ENCODE results near the gene GRK4.
"Not testable (repeated sequence)": the region's sequence is repeated elsewhere in the genome, so short reads cannot be mapped to it uniquely, and the experiment has no call there.

The GRK4 gene

DNA sequence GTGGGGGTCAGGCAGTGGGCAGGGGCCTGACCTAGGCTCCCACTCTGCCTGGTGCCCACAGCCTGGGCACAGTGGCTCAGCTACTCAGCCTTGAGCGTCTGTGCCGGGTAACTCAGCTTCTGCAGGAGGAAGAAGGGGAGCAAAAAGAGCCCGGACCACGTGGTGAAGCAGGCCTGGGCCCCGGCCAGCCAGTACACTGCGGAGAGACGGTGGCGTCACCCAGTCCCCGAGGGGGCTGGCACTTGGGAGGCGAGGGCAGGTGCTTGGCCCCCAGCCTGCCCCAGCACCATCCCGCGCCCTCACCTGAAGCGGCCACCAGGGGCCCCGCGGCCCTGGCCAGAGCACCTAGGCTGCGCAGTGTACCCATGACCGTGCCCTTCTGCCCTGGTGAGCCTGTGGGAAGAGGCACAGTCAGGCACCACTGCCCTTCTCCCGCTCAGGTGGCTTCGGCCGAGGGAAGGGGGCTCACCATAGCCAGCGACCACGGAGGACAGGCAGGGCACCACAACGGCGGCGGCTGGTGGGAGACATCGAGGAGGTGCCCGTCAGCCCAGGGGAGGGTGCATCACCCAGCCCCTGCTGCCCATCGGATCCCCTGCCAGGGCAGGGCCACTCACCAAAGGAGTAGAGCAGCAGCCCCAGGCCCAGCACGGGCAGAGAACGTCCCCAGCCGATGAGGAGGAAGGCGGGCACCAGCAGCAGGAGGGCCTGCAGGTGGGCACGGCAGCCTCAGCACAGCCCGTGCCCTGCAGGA is 32.4 kb upstream of the GRK4 start:
- no peak for DNase-seq (ENCODE audit: low read depth)

- DNase-seq (ENCODE audit: low read depth) = no peak
These were observed 31.7 kb upstream of the GRK4 start for GRCh38 chr4:2931512-2932301.

GRCh38 chr4:2932321-2932950 is 30.9 kb upstream of the GRK4 start:
- DNase-seq (ENCODE audit: low read depth) = no peak

- no peak for DNase-seq (ENCODE audit: low read depth)
These were observed 30.3 kb upstream of the GRK4 start for GRCh38 chr4:2932951-2933565.

- no peak for DNase-seq (ENCODE audit: low read depth)
These were observed 29.8 kb upstream of the GRK4 start for GRCh38 chr4:2933566-2934076.

DNA sequence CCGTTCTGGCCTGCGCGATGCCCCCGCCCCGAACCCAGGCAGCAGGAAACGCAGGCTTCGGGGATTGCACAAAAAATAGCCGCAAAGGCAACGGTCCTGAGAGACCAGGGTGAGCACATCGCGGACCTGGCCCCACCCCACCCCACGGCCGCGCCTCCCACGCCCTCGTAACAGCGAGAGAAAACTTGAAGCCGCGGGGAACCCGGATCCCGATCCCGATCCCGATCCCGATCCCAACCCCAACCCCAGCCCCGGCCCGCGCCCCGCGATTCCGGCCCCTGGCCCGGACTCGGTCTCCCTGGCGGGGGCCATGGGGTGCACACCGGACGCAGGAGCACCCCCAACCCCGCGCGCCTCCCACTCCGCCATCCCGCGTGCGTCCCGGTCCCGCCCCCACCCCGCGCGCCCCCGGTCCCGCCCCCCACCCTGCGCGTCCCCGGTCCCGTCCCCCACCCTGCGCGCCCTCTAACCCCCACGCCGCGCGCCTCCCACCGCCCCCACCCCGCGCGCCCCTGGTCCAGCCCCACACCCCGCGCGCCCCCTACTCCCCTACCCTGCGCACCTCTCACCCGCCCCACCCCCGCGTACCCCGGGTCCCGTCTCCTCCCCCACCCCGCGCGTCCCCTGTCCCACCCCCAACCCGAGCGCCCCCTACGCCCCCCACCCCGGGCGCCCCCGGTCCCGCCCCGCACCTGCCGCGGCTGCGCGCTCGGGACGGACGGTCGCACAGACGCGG is 29.1 kb upstream of the GRK4 start:
- DNase-seq (ENCODE audit: low read depth) = no peak

DNA sequence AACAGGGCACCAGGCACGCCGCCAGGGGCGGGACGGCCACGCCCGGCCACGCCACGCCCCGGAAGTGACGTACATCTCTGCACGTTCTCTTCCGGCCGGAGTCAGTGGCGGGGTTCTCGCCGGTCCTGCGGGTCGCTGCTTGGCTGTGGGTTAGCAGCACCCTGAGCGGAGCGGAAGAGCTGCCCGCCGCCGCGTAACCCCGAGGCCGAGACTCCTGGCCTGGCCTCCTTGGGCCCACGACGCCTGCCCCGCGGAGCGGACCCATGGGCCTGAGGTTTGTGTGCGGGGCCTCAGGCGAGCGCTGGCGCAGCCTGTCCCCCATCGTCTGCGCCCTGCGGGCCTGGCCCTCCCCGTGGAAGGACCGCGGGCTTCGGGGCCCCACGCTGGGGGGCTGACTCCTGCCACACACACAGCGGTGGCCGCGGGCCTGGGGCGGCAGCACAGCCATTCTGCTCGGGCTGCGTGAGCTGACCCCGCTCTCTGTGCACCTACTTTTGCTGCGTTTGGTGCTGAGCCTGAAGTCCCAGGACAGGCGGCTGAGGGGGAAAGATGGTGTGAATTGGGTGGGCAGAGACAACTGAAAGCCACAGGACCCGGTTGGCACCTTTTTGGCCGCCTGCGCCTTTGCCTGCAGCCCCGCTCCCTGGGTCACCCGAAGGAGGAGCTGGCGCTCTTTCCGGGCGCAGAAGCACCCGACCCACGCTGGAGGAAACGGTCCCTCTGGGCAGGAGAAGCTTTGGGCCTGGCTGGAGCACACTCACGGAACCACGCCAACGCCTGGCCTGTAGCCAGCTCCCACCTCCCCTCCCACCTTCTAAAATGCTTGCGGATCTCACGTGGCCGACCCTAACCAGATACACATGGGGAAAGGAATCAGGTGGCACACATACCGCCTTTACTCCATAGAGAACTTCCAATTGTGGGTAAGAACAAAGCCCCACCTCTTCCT is 28.3 kb upstream of the GRK4 start:
- DNase-seq (ENCODE audit: low read depth) = peak; percentile 98

- no peak for DNase-seq (ENCODE audit: low read depth)
These were observed 27.3 kb upstream of the GRK4 start for GRCh38 chr4:2935762-2936743.

GRCh38 chr4:2936773-2937145 is 26.6 kb upstream of the GRK4 start:
- no peak for DNase-seq (ENCODE audit: low read depth)

GRCh38 chr4:2937146-2937857 is 26.1 kb upstream of the GRK4 start:
- no peak for DNase-seq (ENCODE audit: low read depth)

- no peak for DNase-seq (ENCODE audit: low read depth)
These were observed 25.4 kb upstream of the GRK4 start for GRCh38 chr4:2937986-2938385.

GRCh38 chr4:2938411-2938810 is 25.0 kb upstream of the GRK4 start:
- not testable (repeated sequence) for DNase-seq (ENCODE audit: low read depth)

GRCh38 chr4:2938906-2939305 is 24.5 kb upstream of the GRK4 start:
- DNase-seq (ENCODE audit: low read depth) = no peak

GRCh38 chr4:2939383-2940243 is 23.8 kb upstream of the GRK4 start:
- DNase-seq (ENCODE audit: low read depth) = no peak

GRCh38 chr4:2940267-2941137 is 22.9 kb upstream of the GRK4 start:
- no peak for DNase-seq (ENCODE audit: low read depth)

GRCh38 chr4:2941138-2942036 is 22.0 kb upstream of the GRK4 start:
- DNase-seq (ENCODE audit: low read depth) = no peak

Data from stimulated activated CD8-positive, alpha-beta memory T cell treated with anti-CD3 and anti-CD28 coated beads, Interleukin-15, amount 100 ng/mL, for 24 hours (primary cell).